HEK293T (cell line): Measurements from ENCODE around the gene LNX2.

Experiments used
- FOXA1 ChIP-seq: fragments of 450-650 bp; IDR thresholded peaks from 2 replicates; pipeline ENCODE4 v1.6.1; 2016; ENCODE audit warnings: mild to moderate bottlenecking
- TARDBP ChIP-seq: fragments of 450-650 bp; IDR thresholded peaks from 2 replicates; pipeline ENCODE4 v1.6.1; 2016

DNA sequence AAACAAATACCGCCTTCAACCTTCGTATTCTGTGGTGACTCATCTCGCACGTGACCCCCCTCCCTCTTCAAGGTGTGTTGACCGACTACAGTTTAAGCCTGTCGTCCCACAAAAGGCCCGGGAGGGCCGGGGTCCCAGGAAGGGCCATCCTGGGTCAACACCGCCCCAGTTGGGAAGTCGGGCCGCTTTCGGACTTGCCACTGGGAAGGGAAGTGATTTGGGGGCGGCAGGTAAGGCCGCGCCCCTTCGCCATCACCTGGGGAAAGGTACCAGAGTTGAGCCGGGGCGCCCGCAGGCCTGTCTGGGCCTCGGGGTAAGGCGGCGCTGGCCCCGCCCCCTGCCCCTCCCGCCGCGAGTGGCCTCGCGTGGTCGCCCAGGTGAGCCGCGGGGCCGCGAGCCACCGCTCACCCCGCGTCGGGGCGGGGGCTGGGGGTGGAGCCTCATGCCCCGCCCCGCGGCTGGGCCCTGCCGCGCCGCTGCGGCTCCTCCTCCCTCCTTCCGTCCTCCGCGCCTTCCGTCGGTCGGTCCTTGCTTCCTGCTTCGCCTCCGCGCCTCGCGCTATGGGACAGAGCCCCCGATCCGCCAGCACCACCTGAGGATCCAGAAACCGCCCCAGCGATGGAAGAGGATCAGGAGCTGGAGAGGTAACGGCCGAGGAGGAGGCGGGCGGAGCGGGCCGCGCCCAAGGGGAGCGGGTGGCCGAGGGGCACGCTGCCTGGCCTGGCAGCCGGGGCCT is 1.2 kb upstream of the LNX2 start, which contains the start of gene POLR1D:
- TF ChIP-seq TARDBP (no peak), FOXA1 (no peak)
